Progenitor cell of endocrine pancreas (in vitro differentiated cells): ENCODE measurements around the gene SETD1B. TPM values are rescaled to one million over a fixed set of nuclear protein-coding genes. Genes with fewer than 3 reads are reported as not detected.

Experiments used
- DNase-seq: peaks from one replicate; pipeline ENCODE4 v3.0.0; 2021; ENCODE audit warnings: low spot score; ENCODE audit not compliant: unreplicated experiment
- H3K27ac Mint-ChIP-seq: 2 replicates; pipeline ENCODE4 v1.8.0; 2021; ENCODE audit warnings: mild to moderate bottlenecking, moderate library complexity, mixed read lengths
- H3K27me3 Mint-ChIP-seq: 2 replicates; pipeline ENCODE4 v1.8.0; 2021; ENCODE audit warnings: mixed read lengths
- H3K36me3 Mint-ChIP-seq: 2 replicates; pipeline ENCODE4 v1.8.0; 2022; ENCODE audit warnings: mixed read lengths; ENCODE audit not compliant: insufficient read depth
- H3K4me1 Mint-ChIP-seq: 2 replicates; pipeline ENCODE4 v1.8.0; 2021; ENCODE audit warnings: low read depth, mixed read lengths
- H3K4me3 Mint-ChIP-seq: 2 replicates; pipeline ENCODE4 v1.8.0; 2021; ENCODE audit warnings: low read depth, mild to moderate bottlenecking, moderate library complexity, mixed read lengths
- H3K9me3 Mint-ChIP-seq: 2 replicates; pipeline ENCODE4 v1.8.0; 2021; ENCODE audit warnings: low read depth, mixed read lengths
- total RNA-seq: library from RNA; stranded (reverse); gene quantifications from 2 replicates; pipeline ENCODE4 v1.2.1, GENCODE V29; 2021
- TF ChIP-seq, protein P1 (sequence below): fragments of 200-600 bp; sonication (generic); IDR thresholded peaks from one replicate; pipeline ENCODE4 v1.5.0; 2021; ENCODE audit warnings: antibody characterized with exemption, mild to moderate bottlenecking; ENCODE audit not compliant: unreplicated experiment

The SETD1B gene
- total RNA-seq, 1 donor from 2014 or later, result 28.6 TPM

DNA sequence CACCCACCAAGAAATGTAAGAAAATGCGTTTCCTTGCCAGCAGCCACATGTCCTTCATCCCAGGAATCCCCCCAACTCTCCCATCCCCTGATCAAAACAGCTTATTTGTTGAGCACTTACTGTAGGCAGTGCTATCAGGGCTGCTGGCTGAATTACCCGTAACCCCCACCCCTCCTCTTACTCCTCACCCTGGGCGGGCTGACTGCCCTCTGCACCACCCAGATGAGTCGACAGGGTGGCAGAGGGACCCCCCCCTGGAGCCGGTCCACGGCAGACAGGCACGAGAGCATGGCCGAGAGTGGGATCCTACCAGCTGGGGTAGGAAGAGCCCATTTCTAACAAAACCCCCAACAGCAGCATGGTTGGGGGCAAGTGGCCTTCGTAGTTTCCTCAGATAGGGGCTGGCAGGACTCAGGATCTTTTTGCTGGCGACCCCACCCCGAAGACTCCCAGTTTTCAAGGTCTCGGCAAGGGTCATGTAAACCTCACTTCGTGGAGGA lies 9.2 kb upstream of the SETD1B start:
- Mint-ChIP-seq H3K27ac (peak overlapping the region; percentile 89), H3K4me3 (peak overlapping the region; percentile 63), H3K4me1 (peaks cover 35% of the 10 kb centered on the region), H3K27me3 (peaks cover 6% of the 10 kb centered on the region), H3K36me3 (peaks cover 13% of the 10 kb centered on the region), H3K9me3 (no peaks in the 10 kb centered on the region)
- no peak for DNase-seq
- TF ChIP-seq, protein P1, sequence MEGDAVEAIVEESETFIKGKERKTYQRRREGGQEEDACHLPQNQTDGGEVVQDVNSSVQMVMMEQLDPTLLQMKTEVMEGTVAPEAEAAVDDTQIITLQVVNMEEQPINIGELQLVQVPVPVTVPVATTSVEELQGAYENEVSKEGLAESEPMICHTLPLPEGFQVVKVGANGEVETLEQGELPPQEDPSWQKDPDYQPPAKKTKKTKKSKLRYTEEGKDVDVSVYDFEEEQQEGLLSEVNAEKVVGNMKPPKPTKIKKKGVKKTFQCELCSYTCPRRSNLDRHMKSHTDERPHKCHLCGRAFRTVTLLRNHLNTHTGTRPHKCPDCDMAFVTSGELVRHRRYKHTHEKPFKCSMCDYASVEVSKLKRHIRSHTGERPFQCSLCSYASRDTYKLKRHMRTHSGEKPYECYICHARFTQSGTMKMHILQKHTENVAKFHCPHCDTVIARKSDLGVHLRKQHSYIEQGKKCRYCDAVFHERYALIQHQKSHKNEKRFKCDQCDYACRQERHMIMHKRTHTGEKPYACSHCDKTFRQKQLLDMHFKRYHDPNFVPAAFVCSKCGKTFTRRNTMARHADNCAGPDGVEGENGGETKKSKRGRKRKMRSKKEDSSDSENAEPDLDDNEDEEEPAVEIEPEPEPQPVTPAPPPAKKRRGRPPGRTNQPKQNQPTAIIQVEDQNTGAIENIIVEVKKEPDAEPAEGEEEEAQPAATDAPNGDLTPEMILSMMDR, result no peak

DNA sequence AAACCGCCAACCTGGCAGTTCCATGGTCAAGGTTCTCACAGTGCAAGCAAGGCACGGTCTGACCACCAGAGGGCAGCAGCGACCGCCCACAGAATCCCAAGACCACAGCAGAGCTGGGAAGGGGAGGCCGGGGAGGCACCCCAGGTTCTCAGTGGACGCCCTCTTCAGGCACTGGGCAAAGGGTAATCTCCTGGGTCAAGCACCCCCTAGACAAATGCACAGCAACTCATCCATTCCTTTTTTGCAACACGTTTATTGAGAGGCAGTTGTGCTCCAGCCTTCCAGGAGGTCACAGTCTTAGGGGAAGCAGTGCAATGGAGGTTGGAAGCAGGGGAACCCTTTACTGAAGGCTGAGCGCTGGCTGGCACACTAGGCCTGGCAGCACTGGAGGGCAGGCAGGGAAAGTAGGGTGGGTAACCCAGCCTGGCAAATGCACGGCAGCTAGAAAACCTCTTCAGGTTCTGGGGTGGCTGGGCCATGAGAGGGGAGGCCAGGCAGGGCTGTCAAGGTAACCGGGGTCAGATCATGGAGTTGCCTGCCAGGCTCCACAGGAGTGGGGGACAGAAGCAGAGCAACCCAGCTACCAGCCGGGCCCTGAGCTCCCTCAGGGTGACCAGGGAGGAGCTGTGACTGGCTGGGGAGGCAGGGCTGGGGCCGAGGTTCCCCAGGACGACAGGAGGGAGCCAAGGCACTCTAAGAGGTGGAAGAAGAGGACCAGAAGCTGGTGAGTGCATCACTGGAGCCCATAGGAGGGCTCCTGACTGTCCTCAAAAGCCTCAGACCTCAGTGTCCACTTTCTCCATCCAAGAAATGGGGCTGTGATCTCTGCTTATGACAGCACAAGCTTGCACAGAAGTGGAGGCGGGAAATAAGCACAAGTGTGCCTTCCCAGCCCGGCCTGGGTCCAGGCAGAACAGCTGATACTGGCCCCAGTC lies 8.5 kb upstream of the SETD1B start:
- Mint-ChIP-seq H3K27ac (peak overlapping the region; percentile 89), H3K4me3 (peak overlapping the region; percentile 51), H3K4me1 (peaks cover 35% of the 10 kb centered on the region), H3K9me3 (no peaks in the 10 kb centered on the region), H3K27me3 (peaks cover 5% of the 10 kb centered on the region), H3K36me3 (peaks cover 13% of the 10 kb centered on the region)
- DNase-seq, result peak; percentile 87
- TF ChIP-seq, protein P1, result peak; percentile 88

DNA sequence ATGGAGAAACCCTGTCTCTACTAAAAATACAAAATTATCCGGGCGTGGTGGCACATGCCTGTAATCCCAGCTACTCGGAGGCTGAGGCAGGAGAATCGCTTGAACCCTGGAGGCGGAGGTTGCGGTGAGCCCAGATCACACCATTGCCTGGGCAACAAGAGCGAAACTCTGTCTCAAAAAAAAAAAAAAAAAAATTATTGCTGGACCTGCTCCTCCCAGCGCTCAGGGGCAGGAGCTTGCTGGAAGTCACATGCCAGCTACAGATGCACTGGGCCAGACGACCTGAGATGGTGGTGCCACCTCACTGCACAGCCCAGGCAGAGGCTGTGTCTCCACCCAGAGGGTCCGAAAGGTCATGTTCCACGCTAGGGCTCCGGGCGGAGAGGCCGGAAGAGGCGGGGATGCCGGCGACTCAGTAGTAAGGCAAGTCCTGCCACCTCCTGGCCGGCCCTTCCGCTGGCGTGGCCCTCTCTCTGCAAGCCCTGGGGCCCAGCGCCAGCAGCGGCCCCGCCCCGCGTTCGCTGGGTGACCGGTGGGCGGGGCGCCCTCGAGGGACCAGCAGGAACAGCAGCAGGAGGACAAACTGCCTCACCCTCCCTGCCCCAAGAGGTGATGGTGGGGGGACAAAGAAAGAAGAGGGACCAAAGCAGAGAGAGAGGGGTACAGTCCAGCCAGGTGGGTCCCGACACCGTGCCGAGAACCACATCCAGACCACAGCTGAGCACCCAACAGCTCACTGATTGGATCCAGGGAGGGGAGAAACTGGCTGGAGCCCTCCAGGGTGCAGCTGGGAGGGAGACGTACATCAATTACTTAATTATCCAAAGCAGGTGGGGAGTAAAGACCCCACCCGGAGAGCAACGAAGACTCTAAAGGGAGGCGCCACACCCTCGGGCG lies 6.7 kb upstream of the SETD1B start:
- TF ChIP-seq, protein P1, result peak; percentile 36
- peaks cover 35% of the 10 kb centered on the region for H3K4me1 Mint-ChIP-seq
- H3K4me3 Mint-ChIP-seq, result peak overlapping the region; percentile 56
- no peaks in the 10 kb centered on the region for H3K9me3 Mint-ChIP-seq
- DNase-seq, result peak; percentile 74
- H3K27ac Mint-ChIP-seq, result peak overlapping the region; percentile 96
- H3K36me3 Mint-ChIP-seq, result peaks cover 18% of the 10 kb centered on the region
- peaks cover 2% of the 10 kb centered on the region for H3K27me3 Mint-ChIP-seq

GRCh38 chr12:121797937-121798786 lies 5.6 kb upstream of the SETD1B start:
- TF ChIP-seq, protein P1, result no peak
- peak overlapping the region; percentile 77 for H3K4me3 Mint-ChIP-seq
- H3K4me1 Mint-ChIP-seq, result peaks cover 33% of the 10 kb centered on the region
- H3K27me3 Mint-ChIP-seq, result no peaks in the 10 kb centered on the region
- no peak for DNase-seq
- no peaks in the 10 kb centered on the region for H3K9me3 Mint-ChIP-seq
- peaks cover 18% of the 10 kb centered on the region for H3K36me3 Mint-ChIP-seq
- peak overlapping the region; percentile 96 for H3K27ac Mint-ChIP-seq
